Measurements from ENCODE around the gene RIPK1. TPM values are rescaled to one million over a fixed set of nuclear protein-coding genes. Genes with fewer than 3 reads are reported as not detected.

Gene RIPK1
- total and polyA plus RNA-seq, 9 of the 15 experiments (the other 6 are each of a cell fraction or from before 2014, with no cell fraction given) = 3.8 to 24.9 (median 17.7) TPM

GRCh38 chr6:3118353-3119039 lies 50.2 kb downstream of the RIPK1 start, which contains the start of gene BPHL (continued):
- TF ChIP-seq EWSR1 (IDR thresholded peaks at IDR 0.05; ENCODE audit: borderline replicate concordance, low read depth, partially characterized antibody) (no peak), ZNF23 (CRISPR knock-in tag; IDR thresholded peaks at IDR 0.05) (no peak), ZNF561 (CRISPR knock-in tag; conservative IDR thresholded peaks at IDR 0.05) (no peak), FOSL1 (tag; conservative IDR thresholded peaks at IDR 0.05) (no peak), ZKSCAN3 (CRISPR knock-in tag; IDR thresholded peaks at IDR 0.05) (no peak), RFX5 (IDR thresholded peaks at IDR 0.05; ENCODE audit: low read depth, low read length) (no peak), RBM14 (IDR thresholded peaks at IDR 0.05; ENCODE audit: borderline replicate concordance, insufficient read depth, low read depth, low read length) (no peak), IFI16 (CRISPR knock-in tag; IDR thresholded peaks at IDR 0.05) (no peak), DIDO1 (tag; IDR thresholded peaks at IDR 0.05; ENCODE audit: low read depth) (no peak), MBD1 (CRISPR knock-in tag; IDR thresholded peaks at IDR 0.05) (no peak), FOXA1 (IDR thresholded peaks at IDR 0.05; ENCODE audit: borderline replicate concordance) (no peak), PHF21A (IDR thresholded peaks at IDR 0.05; ENCODE audit: borderline replicate concordance, low read depth) (no peak), NR0B1 (IDR thresholded peaks at IDR 0.05; ENCODE audit: partially characterized antibody) (no peak), KLF6 (CRISPR knock-in tag; IDR thresholded peaks at IDR 0.05; ENCODE audit: borderline replicate concordance) (peak; percentile 57; the same call in 1 of the 2 replicates), TRIM24 (IDR thresholded peaks at IDR 0.05) (0 out of 4 replicates have a peak, but pooled peaks of 1 of the 2 experiments have one; percentile 24), ARID3A (IDR thresholded peaks at IDR 0.05; ENCODE audit: borderline replicate concordance, low read depth, low read length) (no peak), HCFC1 (IDR thresholded peaks at IDR 0.05; ENCODE audit: low read depth, low read length) (no peak; the same call in 1 of the 2 replicates), MAFF (IDR thresholded peaks at IDR 0.05; ENCODE audit: low read length) (no peak), POLR3A (IDR thresholded peaks at IDR 0.05; ENCODE audit: borderline replicate concordance, extremely low read depth, insufficient read depth, insufficient read length) (no peak)
- TF ChIP-seq, protein P1, sequence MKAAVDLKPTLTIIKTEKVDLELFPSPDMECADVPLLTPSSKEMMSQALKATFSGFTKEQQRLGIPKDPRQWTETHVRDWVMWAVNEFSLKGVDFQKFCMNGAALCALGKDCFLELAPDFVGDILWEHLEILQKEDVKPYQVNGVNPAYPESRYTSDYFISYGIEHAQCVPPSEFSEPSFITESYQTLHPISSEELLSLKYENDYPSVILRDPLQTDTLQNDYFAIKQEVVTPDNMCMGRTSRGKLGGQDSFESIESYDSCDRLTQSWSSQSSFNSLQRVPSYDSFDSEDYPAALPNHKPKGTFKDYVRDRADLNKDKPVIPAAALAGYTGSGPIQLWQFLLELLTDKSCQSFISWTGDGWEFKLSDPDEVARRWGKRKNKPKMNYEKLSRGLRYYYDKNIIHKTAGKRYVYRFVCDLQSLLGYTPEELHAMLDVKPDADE (conservative IDR thresholded peaks at IDR 0.05; ENCODE audit: control insufficient read depth, low read depth, low read length) = peak; percentile 72
- TF ChIP-seq, protein P2, sequence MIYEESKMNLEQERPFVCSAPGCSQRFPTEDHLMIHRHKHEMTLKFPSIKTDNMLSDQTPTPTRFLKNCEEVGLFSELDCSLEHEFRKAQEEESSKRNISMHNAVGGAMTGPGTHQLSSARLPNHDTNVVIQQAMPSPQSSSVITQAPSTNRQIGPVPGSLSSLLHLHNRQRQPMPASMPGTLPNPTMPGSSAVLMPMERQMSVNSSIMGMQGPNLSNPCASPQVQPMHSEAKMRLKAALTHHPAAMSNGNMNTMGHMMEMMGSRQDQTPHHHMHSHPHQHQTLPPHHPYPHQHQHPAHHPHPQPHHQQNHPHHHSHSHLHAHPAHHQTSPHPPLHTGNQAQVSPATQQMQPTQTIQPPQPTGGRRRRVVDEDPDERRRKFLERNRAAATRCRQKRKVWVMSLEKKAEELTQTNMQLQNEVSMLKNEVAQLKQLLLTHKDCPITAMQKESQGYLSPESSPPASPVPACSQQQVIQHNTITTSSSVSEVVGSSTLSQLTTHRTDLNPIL (CRISPR knock-in tag; IDR thresholded peaks at IDR 0.05) = no peak
